HEK293 (cell line): Measurements from ENCODE around the gene FGD3.

Experiments used
- CTCF ChIA-PET: fragments of 350-600 bp; formaldehyde crosslinking; extraction: SDS; loops from one replicate; lab custom pipeline; 2021; ENCODE audit warnings: antibody characterized with exemption; lab: Yijun Ruan, JAX
- POLR2A ChIA-PET: fragments of 300-600 bp; formaldehyde crosslinking; extraction: SDS; loops from one replicate; lab custom pipeline; 2020; ENCODE audit warnings: antibody characterized with exemption, inconsistent platforms; lab: Yijun Ruan, JAX
- H3K27ac ChIP-seq: fragments of 200-500 bp; sonication (Bioruptor generic); 2 replicates; pipeline ENCODE4 v1.5.1; 2014; ENCODE audit warnings: low read depth, low read length, control low read depth, inconsistent platforms; ENCODE audit errors: extremely low read depth
- H3K36me3 ChIP-seq, 2 experiments: fragments of 200-500 bp in 1 of 2; sonication (Bioruptor generic) in 1 of 2; 1 replicate in 1 of 2; 2 replicates in 1 of 2; pipeline ENCODE4 v1.5.1; 2014 to 2017; ENCODE audit warnings: inconsistent platforms in 2 of 2, low read length in 2 of 2; ENCODE audit not compliant: control insufficient read depth in 2 of 2, insufficient read depth in 1 of 2
- H3K4me1 ChIP-seq: fragments of 200-500 bp; sonication (Bioruptor generic); 2 replicates; pipeline ENCODE4 v1.5.1; 2014; ENCODE audit warnings: mild to moderate bottlenecking, low read length, inconsistent platforms; ENCODE audit not compliant: control insufficient read depth, insufficient read depth
- H3K4me3 ChIP-seq: 2 replicates; pipeline ENCODE4 v1.5.1; 2011; ENCODE audit warnings: low read depth, mild to moderate bottlenecking, control low read depth, low read length, moderate library complexity
- H3K9me3 ChIP-seq: fragments of 200-500 bp; sonication (Bioruptor generic); 2 replicates; pipeline ENCODE4 v1.5.1; 2014; ENCODE audit warnings: low read depth, low read length, inconsistent platforms; ENCODE audit not compliant: control insufficient read depth, insufficient read depth
- BCL11B ChIP-seq: fragments of 450-650 bp; formaldehyde crosslinking; IDR thresholded peaks from 2 replicates; pipeline ENCODE4 v1.5.1; 2016; ENCODE audit warnings: low read depth, missing biosample characterization, missing genetic modification characterization
- HOXD13 ChIP-seq: sonication (generic); formaldehyde crosslinking; IDR thresholded peaks from 2 replicates; pipeline ENCODE4 v1.8.0; 2022; ENCODE audit warnings: missing genetic modification reagents, borderline replicate concordance
- IKZF3 ChIP-seq: fragments of 450-650 bp; IDR thresholded peaks from 2 replicates; pipeline ENCODE4 v1.5.0; 2018; ENCODE audit warnings: missing biosample characterization, mild to moderate bottlenecking, missing genetic modification characterization, moderate library complexity
- KLF16 ChIP-seq: fragments of 450-650 bp; formaldehyde crosslinking; IDR thresholded peaks from 2 replicates; pipeline ENCODE4 v1.5.1; 2017; ENCODE audit warnings: missing biosample characterization, missing genetic modification characterization
- OVOL3 ChIP-seq: fragments of 450-650 bp; formaldehyde crosslinking; IDR thresholded peaks from 2 replicates; pipeline ENCODE4 v1.5.1; 2016; ENCODE audit warnings: missing biosample characterization, missing genetic modification characterization
- SALL2 ChIP-seq: fragments of 450-650 bp; formaldehyde crosslinking; IDR thresholded peaks from 2 replicates; pipeline ENCODE4 v1.5.0; 2017; ENCODE audit warnings: missing biosample characterization, mild to moderate bottlenecking, missing genetic modification characterization, borderline replicate concordance
- TCF7L2 ChIP-seq: IDR thresholded peaks from 2 replicates; pipeline ENCODE4 v1.6.1; 2011; ENCODE audit warnings: low read depth, mild to moderate bottlenecking, inconsistent platforms, low read length, moderate library complexity, borderline replicate concordance
- ZFP3 ChIP-seq: fragments of 450-650 bp; formaldehyde crosslinking; IDR thresholded peaks from 2 replicates; pipeline ENCODE4 v1.5.1; 2016; ENCODE audit warnings: low read depth, missing biosample characterization, missing genetic modification characterization
- ZNF174 ChIP-seq: fragments of 450-650 bp; formaldehyde crosslinking; IDR thresholded peaks from 2 replicates; pipeline ENCODE4 v1.5.0; 2017; ENCODE audit warnings: missing biosample characterization, mild to moderate bottlenecking, missing genetic modification characterization
- ZNF175 ChIP-seq: fragments of 450-650 bp; formaldehyde crosslinking; IDR thresholded peaks from 2 replicates; pipeline ENCODE4 v1.5.1; 2016; ENCODE audit warnings: missing biosample characterization, missing genetic modification characterization
- ZNF2 ChIP-seq: fragments of 450-650 bp; formaldehyde crosslinking; IDR thresholded peaks from 2 replicates; pipeline ENCODE4 v1.5.1; 2016; ENCODE audit warnings: missing biosample characterization, missing genetic modification characterization
- ZNF223 ChIP-seq: fragments of 450-650 bp; formaldehyde crosslinking; IDR thresholded peaks from 2 replicates; pipeline ENCODE4 v1.5.1; 2016; ENCODE audit warnings: missing biosample characterization, missing genetic modification characterization
- ZNF274 ChIP-seq, 2 experiments: fragments of 200-500 bp in 1 of 2; fragments of 450-650 bp in 1 of 2; sonication (Bioruptor generic) in 1 of 2; formaldehyde crosslinking in 1 of 2; IDR thresholded peaks; 2 replicates each; pipeline versions ENCODE4 v1.5.1 to v1.6.1; 2014 to 2016; ENCODE audit warnings: borderline replicate concordance in 1 of 2, inconsistent platforms in 1 of 2, low read length in 1 of 2, missing biosample characterization in 1 of 2, missing genetic modification characterization in 1 of 2
- ZNF302 ChIP-seq: fragments of 450-650 bp; formaldehyde crosslinking; IDR thresholded peaks from 2 replicates; pipeline ENCODE4 v1.5.1; 2016; ENCODE audit warnings: missing biosample characterization, missing genetic modification characterization, low read depth
- ZNF473 ChIP-seq: fragments of 450-650 bp; formaldehyde crosslinking; IDR thresholded peaks from 2 replicates; pipeline ENCODE4 v1.5.1; 2017; ENCODE audit warnings: missing biosample characterization, missing genetic modification characterization
- ZNF560 ChIP-seq: fragments of 450-650 bp; formaldehyde crosslinking; IDR thresholded peaks from 2 replicates; pipeline ENCODE4 v1.5.1; 2017; ENCODE audit warnings: missing biosample characterization, missing genetic modification characterization, borderline replicate concordance
- ZNF629 ChIP-seq: fragments of 450-650 bp; formaldehyde crosslinking; IDR thresholded peaks from 2 replicates; pipeline ENCODE4 v1.5.1; 2017; ENCODE audit warnings: missing biosample characterization, missing genetic modification characterization
- ZNF791 ChIP-seq: fragments of 450-650 bp; formaldehyde crosslinking; IDR thresholded peaks from 2 replicates; pipeline ENCODE4 v1.5.1; 2016; ENCODE audit warnings: missing biosample characterization, missing genetic modification characterization
- ZNF792 ChIP-seq: fragments of 450-650 bp; formaldehyde crosslinking; IDR thresholded peaks from 2 replicates; pipeline ENCODE4 v1.5.1; 2016; ENCODE audit warnings: missing biosample characterization, missing genetic modification characterization
- TF ChIP-seq, protein P1 (sequence below): fragments of 450-650 bp; formaldehyde crosslinking; IDR thresholded peaks from 2 replicates; pipeline ENCODE4 v1.5.1; 2016; ENCODE audit warnings: missing biosample characterization, missing genetic modification characterization
- TF ChIP-seq, protein P2 (sequence below): fragments of 450-650 bp; formaldehyde crosslinking; IDR thresholded peaks from 2 replicates; pipeline ENCODE4 v1.5.1; 2016; ENCODE audit warnings: missing biosample characterization, missing genetic modification characterization
- TF ChIP-seq, protein P3 (sequence below): fragments of 450-650 bp; IDR thresholded peaks from 2 replicates; pipeline ENCODE4 v1.5.1; 2018; ENCODE audit warnings: missing biosample characterization, missing genetic modification characterization
- TF ChIP-seq, protein P4 (sequence below): fragments of 450-650 bp; formaldehyde crosslinking; IDR thresholded peaks from 2 replicates; pipeline ENCODE4 v1.5.1; 2016; ENCODE audit warnings: missing biosample characterization, missing genetic modification characterization

Gene FGD3

DNA sequence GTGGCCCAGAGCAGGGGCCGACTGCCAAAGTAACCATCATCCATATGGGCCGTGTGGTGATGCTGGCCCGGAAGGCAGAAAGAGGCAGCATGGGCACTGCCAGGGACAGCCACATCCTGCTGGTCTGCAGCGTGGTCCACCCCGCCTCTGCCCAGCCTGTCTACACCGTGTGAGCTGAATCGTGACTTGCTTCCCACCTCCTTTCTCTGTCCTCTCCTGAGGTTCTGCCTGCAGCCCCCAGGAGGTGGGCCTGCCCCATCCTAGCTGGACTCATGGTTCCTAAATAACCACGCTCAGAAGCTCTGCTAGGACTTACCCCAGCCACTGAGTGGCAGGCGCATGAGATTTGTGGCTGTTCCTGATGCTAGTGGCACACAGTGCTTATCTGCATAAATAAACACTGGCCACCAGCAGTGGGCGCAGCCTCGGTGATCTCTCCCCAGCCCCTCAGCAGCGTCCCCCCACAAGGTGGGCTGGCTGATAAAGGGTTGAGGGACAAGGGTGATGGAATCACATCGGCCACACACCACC lies 88.6 kb downstream of the FGD3 start:
- no peaks in the 10 kb centered on the region for H3K9me3 ChIP-seq
- no peak overlapping the region for H3K27ac ChIP-seq
- ChIA-PET CTCF (no interaction called here), POLR2A (no interaction called here)
- no peaks in the 10 kb centered on the region for H3K4me1 ChIP-seq
- TF ChIP-seq, protein P1, sequence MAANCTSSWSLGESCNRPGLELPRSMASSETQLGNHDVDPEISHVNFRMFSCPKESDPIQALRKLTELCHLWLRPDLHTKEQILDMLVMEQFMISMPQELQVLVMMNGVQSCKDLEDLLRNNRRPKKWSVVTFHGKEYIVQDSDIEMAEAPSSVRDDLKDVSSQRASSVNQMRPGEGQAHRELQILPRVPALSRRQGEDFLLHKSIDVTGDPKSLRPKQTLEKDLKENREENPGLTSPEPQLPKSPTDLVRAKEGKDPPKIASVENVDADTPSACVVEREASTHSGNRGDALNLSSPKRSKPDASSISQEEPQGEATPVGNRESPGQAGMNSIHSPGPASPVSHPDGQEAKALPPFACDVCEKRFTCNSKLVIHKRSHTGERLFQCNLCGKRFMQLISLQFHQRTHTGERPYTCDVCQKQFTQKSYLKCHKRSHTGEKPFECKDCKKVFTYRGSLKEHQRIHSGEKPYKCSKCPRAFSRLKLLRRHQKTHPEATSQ (tag by site-specific recombination): no peak
- TF ChIP-seq ZNF560 (tag by site-specific recombination): no peak
- TF ChIP-seq, protein P2, sequence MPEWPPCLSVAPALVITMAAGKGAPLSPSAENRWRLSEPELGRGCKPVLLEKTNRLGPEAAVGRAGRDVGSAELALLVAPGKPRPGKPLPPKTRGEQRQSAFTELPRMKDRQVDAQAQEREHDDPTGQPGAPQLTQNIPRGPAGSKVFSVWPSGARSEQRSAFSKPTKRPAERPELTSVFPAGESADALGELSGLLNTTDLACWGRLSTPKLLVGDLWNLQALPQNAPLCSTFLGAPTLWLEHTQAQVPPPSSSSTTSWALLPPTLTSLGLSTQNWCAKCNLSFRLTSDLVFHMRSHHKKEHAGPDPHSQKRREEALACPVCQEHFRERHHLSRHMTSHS: no peak
- no peak overlapping the region for H3K4me3 ChIP-seq
- no peaks in the 10 kb centered on the region for H3K36me3 ChIP-seq

DNA sequence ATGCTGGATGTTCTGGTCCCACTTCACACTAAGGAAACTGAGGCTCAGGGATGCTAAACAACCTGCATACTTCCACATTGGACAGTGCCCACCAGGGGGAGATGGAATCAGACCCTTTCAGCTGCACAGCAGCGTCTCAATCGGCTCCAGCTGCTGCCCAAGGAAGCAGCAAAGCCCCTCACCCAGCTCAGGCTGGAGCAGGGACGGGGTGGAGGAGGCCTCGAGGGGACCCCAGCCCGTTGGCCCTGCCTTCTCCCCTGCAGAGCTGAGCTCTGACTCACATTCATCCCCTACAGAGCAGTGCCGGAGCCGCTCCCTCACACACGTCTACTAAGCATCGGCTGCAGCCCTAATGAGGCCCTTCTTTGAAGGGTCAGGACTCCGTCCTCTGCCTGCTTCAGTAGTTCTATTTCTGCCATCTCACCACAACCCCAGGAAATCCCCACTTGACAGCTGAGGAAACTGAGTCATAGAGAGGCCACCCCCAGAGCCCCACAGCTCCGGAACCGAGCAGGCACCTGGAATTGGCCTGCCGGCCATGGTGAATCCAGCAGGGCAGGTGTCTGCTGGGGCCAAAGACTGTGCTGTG lies 89.7 kb downstream of the FGD3 start:
- Histone ChIP-seq H3K27ac (no peak overlapping the region), H3K4me1 (no peaks in the 10 kb centered on the region), H3K4me3 (no peak overlapping the region), H3K36me3 (no peaks in the 10 kb centered on the region), H3K9me3 (no peaks in the 10 kb centered on the region)
- ChIA-PET CTCF (interaction anchor here (0.6 kb wide), 1 partner anchor 61 kb away, joined by 3 read pairs; no protein-coding TSS in a partner anchor), POLR2A (no interaction called here)
- TF ChIP-seq ZFP3 (tag by site-specific recombination) (no peak), ZNF791 (tag by site-specific recombination) (no peak), IKZF3 (no peak), ZNF174 (tag by site-specific recombination) (no peak), KLF16 (no peak), ZNF473 (tag by site-specific recombination) (no peak), ZNF175 (no peak), BCL11B (tag by site-specific recombination) (no peak), TCF7L2 (no peak), HOXD13 (CRISPR knock-in tag) (no peak), ZNF629 (tag by site-specific recombination) (no peak)

DNA sequence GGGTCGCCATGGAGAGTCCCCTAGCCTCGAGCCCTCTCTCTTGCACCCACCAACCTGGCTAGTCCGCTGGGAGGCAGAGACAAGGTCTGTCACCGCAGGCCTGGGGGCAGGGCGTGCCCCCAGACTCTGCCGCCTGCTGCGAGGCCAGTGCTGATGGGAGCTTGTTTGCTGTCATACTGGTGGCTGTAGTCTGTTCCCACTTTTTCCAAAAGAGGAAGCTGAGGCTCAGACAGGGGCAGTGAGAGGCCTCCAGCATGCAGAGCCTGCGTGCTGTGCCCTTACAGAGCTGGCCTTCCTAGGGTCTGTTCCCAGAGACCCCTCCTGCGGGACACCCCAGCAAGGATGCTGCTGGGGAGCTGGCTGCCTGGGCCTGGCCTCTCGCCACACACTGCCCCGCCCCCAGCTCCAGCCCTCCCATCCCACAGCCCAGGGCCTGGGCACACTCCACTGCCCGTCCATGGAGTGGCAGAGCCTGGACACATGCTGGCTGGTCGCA lies 90.2 kb downstream of the FGD3 start:
- POLR2A ChIA-PET: no interaction called here
- no peaks in the 10 kb centered on the region for H3K9me3 ChIP-seq
- H3K27ac ChIP-seq: no peak overlapping the region
- H3K4me3 ChIP-seq: no peak overlapping the region
- H3K4me1 ChIP-seq: no peaks in the 10 kb centered on the region
- H3K36me3 ChIP-seq: no peaks in the 10 kb centered on the region
- CTCF ChIA-PET: interaction anchor here (0.6 kb wide), 1 partner anchor 60 kb away, joined by 3 read pairs; no protein-coding TSS in a partner anchor
- TF ChIP-seq OVOL3 (no peak), ZNF792 (tag by site-specific recombination) (no peak), SALL2 (tag by site-specific recombination) (no peak), ZNF274 (IDR thresholded peaks at IDR 0.05; ENCODE audit: low read length) (no peak), ZNF274 (tag by site-specific recombination; IDR thresholded peaks at IDR 0.05; ENCODE audit: borderline replicate concordance) (no peak), ZNF2 (tag by site-specific recombination) (no peak), ZFP3 (tag by site-specific recombination) (no peak), ZNF302 (no peak), ZNF223 (tag by site-specific recombination) (no peak)
- TF ChIP-seq, protein P3, sequence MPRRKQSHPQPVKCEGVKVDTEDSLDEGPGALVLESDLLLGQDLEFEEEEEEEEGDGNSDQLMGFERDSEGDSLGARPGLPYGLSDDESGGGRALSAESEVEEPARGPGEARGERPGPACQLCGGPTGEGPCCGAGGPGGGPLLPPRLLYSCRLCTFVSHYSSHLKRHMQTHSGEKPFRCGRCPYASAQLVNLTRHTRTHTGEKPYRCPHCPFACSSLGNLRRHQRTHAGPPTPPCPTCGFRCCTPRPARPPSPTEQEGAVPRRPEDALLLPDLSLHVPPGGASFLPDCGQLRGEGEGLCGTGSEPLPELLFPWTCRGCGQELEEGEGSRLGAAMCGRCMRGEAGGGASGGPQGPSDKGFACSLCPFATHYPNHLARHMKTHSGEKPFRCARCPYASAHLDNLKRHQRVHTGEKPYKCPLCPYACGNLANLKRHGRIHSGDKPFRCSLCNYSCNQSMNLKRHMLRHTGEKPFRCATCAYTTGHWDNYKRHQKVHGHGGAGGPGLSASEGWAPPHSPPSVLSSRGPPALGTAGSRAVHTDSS (tag by site-specific recombination): no peak
- TF ChIP-seq, protein P4, sequence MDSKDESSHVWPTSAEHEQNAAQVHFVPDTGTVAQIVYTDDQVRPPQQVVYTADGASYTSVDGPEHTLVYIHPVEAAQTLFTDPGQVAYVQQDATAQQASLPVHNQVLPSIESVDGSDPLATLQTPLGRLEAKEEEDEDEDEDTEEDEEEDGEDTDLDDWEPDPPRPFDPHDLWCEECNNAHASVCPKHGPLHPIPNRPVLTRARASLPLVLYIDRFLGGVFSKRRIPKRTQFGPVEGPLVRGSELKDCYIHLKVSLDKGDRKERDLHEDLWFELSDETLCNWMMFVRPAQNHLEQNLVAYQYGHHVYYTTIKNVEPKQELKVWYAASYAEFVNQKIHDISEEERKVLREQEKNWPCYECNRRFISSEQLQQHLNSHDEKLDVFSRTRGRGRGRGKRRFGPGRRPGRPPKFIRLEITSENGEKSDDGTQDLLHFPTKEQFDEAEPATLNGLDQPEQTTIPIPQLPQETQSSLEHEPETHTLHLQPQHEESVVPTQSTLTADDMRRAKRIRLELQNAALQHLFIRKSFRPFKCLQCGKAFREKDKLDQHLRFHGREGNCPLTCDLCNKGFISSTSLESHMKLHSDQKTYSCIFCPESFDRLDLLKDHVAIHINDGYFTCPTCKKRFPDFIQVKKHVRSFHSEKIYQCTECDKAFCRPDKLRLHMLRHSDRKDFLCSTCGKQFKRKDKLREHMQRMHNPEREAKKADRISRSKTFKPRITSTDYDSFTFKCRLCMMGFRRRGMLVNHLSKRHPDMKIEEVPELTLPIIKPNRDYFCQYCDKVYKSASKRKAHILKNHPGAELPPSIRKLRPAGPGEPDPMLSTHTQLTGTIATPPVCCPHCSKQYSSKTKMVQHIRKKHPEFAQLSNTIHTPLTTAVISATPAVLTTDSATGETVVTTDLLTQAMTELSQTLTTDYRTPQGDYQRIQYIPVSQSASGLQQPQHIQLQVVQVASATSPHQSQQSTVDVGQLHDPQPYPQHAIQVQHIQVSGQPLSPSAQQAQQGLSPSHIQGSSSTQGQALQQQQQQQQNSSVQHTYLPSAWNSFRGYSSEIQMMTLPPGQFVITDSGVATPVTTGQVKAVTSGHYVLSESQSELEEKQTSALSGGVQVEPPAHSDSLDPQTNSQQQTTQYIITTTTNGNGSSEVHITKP (tag by site-specific recombination): no peak
